Sigmoid colon (tissue), 4 donors: ENCODE results near the gene GALK1.

Source experiments
- CTCF ChIP-seq, 4 experiments: fragments of 450-650 bp in 3 of 4; fragments of 200-600 bp in 1 of 4; IDR thresholded peaks; one replicate each; pipeline ENCODE4 v1.5.1; 2016 to 2019; ENCODE audit warnings: antibody characterized with exemption in 4 of 4, mild to moderate bottlenecking in 3 of 4, moderate library complexity in 2 of 4
- POLR2AphosphoS5 ChIP-seq, 4 donors: sonication (generic); formaldehyde crosslinking; IDR thresholded peaks; one replicate each; pipeline ENCODE4 v1.6.1; 2017; ENCODE audit warnings: antibody characterized with exemption in 4 of 4

DNA sequence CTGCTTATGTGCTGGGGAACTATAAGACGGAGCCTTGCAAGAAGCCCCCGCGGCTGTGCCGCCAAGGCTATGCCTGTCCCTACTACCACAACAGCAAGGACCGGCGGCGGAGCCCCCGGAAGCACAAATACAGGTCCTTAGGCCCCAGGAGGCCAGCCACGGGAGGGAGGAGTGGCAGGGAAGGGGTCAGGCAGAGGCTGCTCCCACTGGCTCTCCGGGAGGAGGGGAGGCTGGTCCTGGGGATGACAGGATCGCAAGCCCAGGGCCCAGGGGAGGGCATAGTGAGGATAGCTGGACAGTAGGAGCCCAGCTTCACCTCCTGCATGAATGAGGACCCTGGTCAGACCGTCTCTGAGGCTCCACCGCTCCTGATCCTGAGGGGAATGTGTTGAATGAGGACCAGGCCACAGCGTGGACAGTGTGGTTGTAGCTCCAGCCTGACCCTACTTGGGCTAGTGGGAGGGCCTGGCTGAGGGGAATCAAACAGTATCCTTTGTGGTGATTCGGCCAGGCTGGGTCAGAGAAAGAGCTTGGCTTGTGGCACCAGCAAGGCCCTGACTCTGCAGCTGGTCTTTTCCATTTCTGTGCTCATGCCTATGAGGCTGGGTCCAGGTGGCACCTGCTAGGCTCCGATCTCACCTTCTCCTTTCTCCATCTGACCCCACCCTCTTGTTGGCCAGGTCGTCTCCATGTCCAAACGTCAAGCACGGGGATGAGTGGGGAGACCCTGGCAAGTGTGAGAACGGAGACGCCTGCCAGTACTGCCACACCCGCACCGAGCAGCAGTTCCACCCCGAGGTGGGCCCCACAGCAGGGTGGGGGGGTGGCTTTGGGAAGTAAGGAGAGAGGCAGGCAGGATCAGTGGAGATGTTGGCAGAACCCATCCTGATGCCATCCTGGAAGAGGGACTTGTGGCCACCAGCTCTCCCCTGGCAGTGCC is 48.4 kb upstream of the GALK1 start:
- TF ChIP-seq CTCF (IDR thresholded peaks at IDR 0.05) (no peak), POLR2AphosphoS5 (IDR thresholded peaks at IDR 0.05) (no peak)
